IMR-90 (cell line): Measurements from ENCODE around the gene SYS1. TPM values are rescaled to one million over a fixed set of nuclear protein-coding genes. Genes with fewer than 3 reads are reported as not detected.

Experiments
- ATAC-seq: fragments of 200-7000 bp; cut with Tn5 transposase; 2 replicates; pipeline ENCODE4 v1.9.1; 2020; ENCODE audit warnings: low read depth, mild to moderate bottlenecking, moderate library complexity
- BruUV-seq: library from RNA; stranded (reverse); fragments of 400-500 nt; replicated peaks from 2 replicates; lab custom pipeline; 2021; lab: Mats Ljungman, UMichigan
- CTCF ChIA-PET: fragments of 300-600 bp; formaldehyde crosslinking; extraction: SDS; loops from one replicate; lab custom pipeline; 2021; ENCODE audit warnings: antibody characterized with exemption; lab: Yijun Ruan, JAX
- POLR2A ChIA-PET: fragments of 300-600 bp; sonication (Branson Sonifier 250); formaldehyde crosslinking; loops from one replicate; lab custom pipeline; 2022; ENCODE audit warnings: antibody characterized with exemption; ENCODE audit not compliant: unreplicated experiment; lab: Charles Lee
- DNase-seq: peaks from one replicate; pipeline ENCODE4 v3.0.0; 2013
- H2AFZ ChIP-seq: replicated peaks from 2 replicates; pipeline ENCODE3; 2013; ENCODE audit warnings: low read length, mild to moderate bottlenecking; ENCODE audit not compliant: poor library complexity
- H2AK5ac ChIP-seq: 2 replicates; pipeline ENCODE4 v1.6.1; 2013; ENCODE audit warnings: low read depth, low read length, inconsistent platforms
- H2AK9ac ChIP-seq: replicated peaks from 2 replicates; pipeline ENCODE3; 2013; ENCODE audit warnings: mild to moderate bottlenecking, low read depth, low read length, moderate library complexity; ENCODE audit not compliant: poor library complexity
- H2BK120ac ChIP-seq: 2 replicates; pipeline ENCODE4 v1.6.1; 2013; ENCODE audit warnings: low read depth, low read length, inconsistent platforms
- H2BK15ac ChIP-seq: 3 replicates; pipeline ENCODE4 v1.6.1; 2013; ENCODE audit warnings: low read depth, low read length, inconsistent platforms
- H2BK20ac ChIP-seq: 2 replicates; pipeline ENCODE4 v1.6.1; 2013; ENCODE audit warnings: low read depth, mild to moderate bottlenecking, inconsistent platforms, low read length, moderate library complexity
- H2BK5ac ChIP-seq: 2 replicates; pipeline ENCODE4 v1.6.1; 2013; ENCODE audit warnings: mild to moderate bottlenecking, low read depth, low read length, inconsistent platforms; ENCODE audit not compliant: poor library complexity, severe bottlenecking
- H3K14ac ChIP-seq: replicated peaks from 2 replicates; pipeline ENCODE4 v1.6.1; 2013; ENCODE audit warnings: low read depth, low read length, inconsistent platforms
- H3K18ac ChIP-seq: 2 replicates; pipeline ENCODE4 v1.6.1; 2013; ENCODE audit warnings: low read depth, low read length, control low read depth
- H3K23ac ChIP-seq: 2 replicates; pipeline ENCODE4 v1.6.1; 2013; ENCODE audit warnings: low read depth, low read length, inconsistent platforms
- H3K27ac ChIP-seq: 2 replicates; pipeline ENCODE4 v1.5.1; 2013; ENCODE audit warnings: mild to moderate bottlenecking, control low read depth, low read length; ENCODE audit not compliant: insufficient read depth
- H3K27me3 ChIP-seq: 2 replicates; pipeline ENCODE4 v1.6.1; 2013; ENCODE audit warnings: low read length; ENCODE audit not compliant: control insufficient read depth, insufficient read depth
- H3K36me3 ChIP-seq: 2 replicates; pipeline ENCODE4 v1.6.1; 2013; ENCODE audit warnings: low read length, mixed read lengths; ENCODE audit not compliant: control insufficient read depth, insufficient read depth
- H3K4ac ChIP-seq: 2 replicates; pipeline ENCODE4 v1.6.1; 2013; ENCODE audit warnings: low read depth, low read length, inconsistent platforms
- H3K4me1 ChIP-seq: 2 replicates; pipeline ENCODE4 v1.6.1; 2013; ENCODE audit warnings: low read length, mixed read lengths; ENCODE audit not compliant: control insufficient read depth, insufficient read depth
- H3K4me2 ChIP-seq: 2 replicates; pipeline ENCODE4 v1.6.1; 2013; ENCODE audit warnings: low read depth, mild to moderate bottlenecking, control low read depth, low read length, moderate library complexity
- H3K4me3 ChIP-seq: 2 replicates; pipeline ENCODE4 v1.5.1; 2013; ENCODE audit warnings: low read depth, mild to moderate bottlenecking, control low read depth, low read length, moderate library complexity; ENCODE audit not compliant: insufficient read depth
- H3K56ac ChIP-seq: 2 replicates; pipeline ENCODE4 v1.6.1; 2013; ENCODE audit warnings: low read length, inconsistent platforms; ENCODE audit not compliant: insufficient read depth; ENCODE audit errors: extremely low read depth
- H3K79me1 ChIP-seq, 2 experiments: 2 replicates each; pipeline ENCODE4 v1.6.1; 2013; ENCODE audit warnings: low read length in 2 of 2, inconsistent platforms in 1 of 2, low read depth in 1 of 2
- H3K9ac ChIP-seq: 2 replicates; pipeline ENCODE4 v1.6.1; 2013; ENCODE audit warnings: low read depth, low read length, control low read depth
- H3K9me1 ChIP-seq: 2 replicates; pipeline ENCODE4 v1.6.1; 2013; ENCODE audit warnings: low read length, inconsistent platforms; ENCODE audit not compliant: insufficient read depth
- H3K9me3 ChIP-seq: 2 replicates; pipeline ENCODE4 v1.6.1; 2013; ENCODE audit warnings: low read length; ENCODE audit not compliant: control insufficient read depth, insufficient read depth
- H4K20me1 ChIP-seq: 2 replicates; pipeline ENCODE4 v1.6.1; 2013; ENCODE audit warnings: low read length, inconsistent platforms; ENCODE audit not compliant: insufficient read depth
- H4K5ac ChIP-seq: 2 replicates; pipeline ENCODE4 v1.6.1; 2013; ENCODE audit warnings: mild to moderate bottlenecking, low read depth, low read length, control low read depth
- H4K8ac ChIP-seq, 2 experiments: 2 replicates each; pipeline ENCODE4 v1.6.1; 2013; ENCODE audit warnings: low read depth in 2 of 2, low read length in 2 of 2, control low read depth in 1 of 2, inconsistent platforms in 1 of 2
- H4K91ac ChIP-seq: 2 replicates; pipeline ENCODE4 v1.6.1; 2013; ENCODE audit warnings: low read depth, low read length, inconsistent platforms; ENCODE audit not compliant: insufficient read depth
- BHLHE40 ChIP-seq: fragments of 150-350 bp; IDR thresholded peaks from 2 replicates; pipeline ENCODE4 v1.6.1; 2016; ENCODE audit warnings: mild to moderate bottlenecking, low read depth, low read length
- CHD1 ChIP-seq: IDR thresholded peaks from 2 replicates; pipeline ENCODE4 v1.6.1; 2012; ENCODE audit warnings: low read depth, low read length, improper control_type of control experiment
- FOS ChIP-seq: fragments of 150-350 bp; IDR thresholded peaks from 2 replicates; pipeline ENCODE4 v1.6.1; 2016; ENCODE audit warnings: low read depth, low read length
- MAFK ChIP-seq: IDR thresholded peaks from 2 replicates; pipeline ENCODE4 v1.6.1; 2012; ENCODE audit warnings: low read depth, low read length, improper control_type of control experiment
- MAZ ChIP-seq: IDR thresholded peaks from 2 replicates; pipeline ENCODE4 v1.6.1; 2012; ENCODE audit warnings: low read depth, mild to moderate bottlenecking, low read length, improper control_type of control experiment, moderate library complexity, borderline replicate concordance
- MXI1 ChIP-seq: IDR thresholded peaks from 2 replicates; pipeline ENCODE4 v1.6.1; 2012; ENCODE audit warnings: low read depth, mild to moderate bottlenecking, low read length, moderate library complexity, borderline replicate concordance
- NFE2L2 ChIP-seq: fragments of 150-350 bp; IDR thresholded peaks from 2 replicates; pipeline ENCODE4 v1.6.1; 2016; ENCODE audit warnings: low read depth, mild to moderate bottlenecking, low read length
- POLR2A ChIP-seq: IDR thresholded peaks from 2 replicates; pipeline ENCODE4 v1.6.1; 2012; ENCODE audit warnings: mild to moderate bottlenecking, low read depth, low read length
- RAD21 ChIP-seq: IDR thresholded peaks from 2 replicates; pipeline ENCODE4 v1.6.1; 2012; ENCODE audit warnings: low read length, improper control_type of control experiment
- RCOR1 ChIP-seq: IDR thresholded peaks from 2 replicates; pipeline ENCODE4 v1.6.1; 2012; ENCODE audit warnings: mild to moderate bottlenecking, low read length, improper control_type of control experiment; ENCODE audit not compliant: insufficient replicate concordance
- RFX5 ChIP-seq: IDR thresholded peaks from 2 replicates; pipeline ENCODE4 v1.8.0; 2012; ENCODE audit warnings: low read depth, mild to moderate bottlenecking, low read length, moderate library complexity
- SMC3 ChIP-seq: fragments of 150-350 bp; IDR thresholded peaks from 2 replicates; pipeline ENCODE4 v1.6.1; 2016; ENCODE audit warnings: low read depth, mild to moderate bottlenecking, antibody characterized with exemption, low read length, moderate library complexity
- WGBS, 2 experiments: methylation state at CpG; one replicate each; pipeline versions ENCODE4 v1.1.5 to v1.1.7; 2013; ENCODE audit warnings: missing lambda C conversion rate in 2 of 2; ENCODE audit not compliant: insufficient read length in 1 of 2; ENCODE audit errors: extremely low coverage in 2 of 2; 5-methylcytosine and 5-hydroxymethylcytosine counted together
- dilution Hi-C: fragments of 300-500 bp; cut with HindIII; formaldehyde crosslinking; loops from one replicate; pipeline ENCODE4 v1.14.3; 2018; ENCODE audit warnings: low sequenced_read_pairs; ENCODE audit not compliant: unreplicated experiment
- in situ Hi-C: fragments of 300-500 bp; cut with MboI; formaldehyde crosslinking; loops from 3 replicates; pipeline ENCODE4 v1.14.3; 2019; ENCODE audit warnings: low sequenced_read_pairs, inconsistent platforms, mixed read lengths
- intact Hi-C: fragments of 100-400 bp; cut with micrococcal nuclease; formaldehyde crosslinking; loops from 2 replicates; pipeline ENCODE4 v1.10.0; 2022
- polyA plus RNA-seq, 3 experiments: library from polyadenylated mRNA; depleted of rRNA; stranded (reverse); fragments of >200 nt; gene quantifications; 2 replicates each; pipeline ENCODE4 v1.2.3, GENCODE V29; 2012; ENCODE audit warnings: low replicate concordance in 1 of 3
- total RNA-seq: library from RNA; depleted of rRNA; stranded (reverse); fragments of >200 nt; gene quantifications from 2 replicates; pipeline ENCODE4 v1.2.3, GENCODE V29; 2012
- TF ChIP-seq, protein P1 (sequence below): conservative IDR thresholded peaks from 2 replicates; pipeline ENCODE4 v1.5.1; 2012; ENCODE audit warnings: mild to moderate bottlenecking, low read depth, low read length, improper control_type of control experiment
- TF ChIP-seq, protein P2 (sequence below): fragments of 150-350 bp; IDR thresholded peaks from 2 replicates; pipeline ENCODE4 v1.6.1; 2016; ENCODE audit warnings: low read depth, mild to moderate bottlenecking, low read length, moderate library complexity, borderline replicate concordance
- TF ChIP-seq, protein P3 (sequence below): fragments of 150-350 bp; IDR thresholded peaks from 2 replicates; pipeline ENCODE4 v1.6.1; 2017; ENCODE audit warnings: mild to moderate bottlenecking, antibody characterized with exemption, low read length, low read depth

SYS1 gene
- total and polyA plus RNA-seq, 2 of the 4 experiments (the other 2 are of a cell fraction), result 12.9 to 24.6 TPM

DNA sequence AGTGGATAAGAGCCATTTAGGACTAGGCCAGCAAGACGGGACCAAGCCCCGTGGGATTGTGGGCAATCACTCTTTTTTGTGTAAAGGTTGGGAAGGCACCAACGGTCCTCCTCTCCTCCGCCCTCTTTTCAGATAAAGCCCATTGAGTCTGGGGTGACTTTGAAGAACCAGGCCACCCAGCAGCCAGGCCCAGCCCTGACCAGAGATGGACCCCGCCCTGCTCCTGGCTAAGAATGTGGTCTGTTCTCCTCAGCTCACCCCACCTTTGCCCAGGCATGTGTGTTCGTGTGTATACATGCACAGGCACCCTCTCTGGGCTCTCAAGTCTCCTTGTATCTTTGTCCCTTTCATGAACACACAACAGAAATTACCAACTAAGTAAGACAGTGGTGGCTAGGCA is 23.9 kb upstream of the SYS1 start:
- H2BK5ac ChIP-seq, result peak overlapping the region; percentile 95
- peak overlapping the region; percentile 75 for H2AK9ac ChIP-seq
- H4K8ac ChIP-seq, result peak overlapping the region; percentile 86 to 94
- H3K79me1 ChIP-seq, result peaks cover 36 to 92% of the 10 kb centered on the region in 2 experiments
- H3K27me3 ChIP-seq, result no peaks in the 10 kb centered on the region
- DNase-seq (no peak), ATAC-seq (no peak)
- peak overlapping the region; percentile 63; the same call in 2 of the 3 replicates for H2BK15ac ChIP-seq
- peaks cover 46% of the 10 kb centered on the region for H4K20me1 ChIP-seq
- peak overlapping the region; percentile 74 for H3K14ac ChIP-seq
- peak overlapping the region; percentile 89 for H2BK20ac ChIP-seq
- peaks cover 43% of the 10 kb centered on the region for H3K36me3 ChIP-seq
- peak overlapping the region; percentile 98 for H3K4ac ChIP-seq
- no peak overlapping the region for H3K4me3 ChIP-seq
- TF ChIP-seq, protein P1, sequence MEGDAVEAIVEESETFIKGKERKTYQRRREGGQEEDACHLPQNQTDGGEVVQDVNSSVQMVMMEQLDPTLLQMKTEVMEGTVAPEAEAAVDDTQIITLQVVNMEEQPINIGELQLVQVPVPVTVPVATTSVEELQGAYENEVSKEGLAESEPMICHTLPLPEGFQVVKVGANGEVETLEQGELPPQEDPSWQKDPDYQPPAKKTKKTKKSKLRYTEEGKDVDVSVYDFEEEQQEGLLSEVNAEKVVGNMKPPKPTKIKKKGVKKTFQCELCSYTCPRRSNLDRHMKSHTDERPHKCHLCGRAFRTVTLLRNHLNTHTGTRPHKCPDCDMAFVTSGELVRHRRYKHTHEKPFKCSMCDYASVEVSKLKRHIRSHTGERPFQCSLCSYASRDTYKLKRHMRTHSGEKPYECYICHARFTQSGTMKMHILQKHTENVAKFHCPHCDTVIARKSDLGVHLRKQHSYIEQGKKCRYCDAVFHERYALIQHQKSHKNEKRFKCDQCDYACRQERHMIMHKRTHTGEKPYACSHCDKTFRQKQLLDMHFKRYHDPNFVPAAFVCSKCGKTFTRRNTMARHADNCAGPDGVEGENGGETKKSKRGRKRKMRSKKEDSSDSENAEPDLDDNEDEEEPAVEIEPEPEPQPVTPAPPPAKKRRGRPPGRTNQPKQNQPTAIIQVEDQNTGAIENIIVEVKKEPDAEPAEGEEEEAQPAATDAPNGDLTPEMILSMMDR, result no peak
- TF ChIP-seq CHD1 (no peak), POLR2A (no peak), MAZ (no peak), NFE2L2 (no peak), SMC3 (no peak), MXI1 (no peak), MAFK (no peak), RAD21 (no peak), RCOR1 (no peak), RFX5 (no peak), FOS (no peak), BHLHE40 (no peak)
- TF ChIP-seq, protein P2, sequence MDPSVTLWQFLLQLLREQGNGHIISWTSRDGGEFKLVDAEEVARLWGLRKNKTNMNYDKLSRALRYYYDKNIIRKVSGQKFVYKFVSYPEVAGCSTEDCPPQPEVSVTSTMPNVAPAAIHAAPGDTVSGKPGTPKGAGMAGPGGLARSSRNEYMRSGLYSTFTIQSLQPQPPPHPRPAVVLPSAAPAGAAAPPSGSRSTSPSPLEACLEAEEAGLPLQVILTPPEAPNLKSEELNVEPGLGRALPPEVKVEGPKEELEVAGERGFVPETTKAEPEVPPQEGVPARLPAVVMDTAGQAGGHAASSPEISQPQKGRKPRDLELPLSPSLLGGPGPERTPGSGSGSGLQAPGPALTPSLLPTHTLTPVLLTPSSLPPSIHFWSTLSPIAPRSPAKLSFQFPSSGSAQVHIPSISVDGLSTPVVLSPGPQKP, result no peak
- TF ChIP-seq, protein P3, sequence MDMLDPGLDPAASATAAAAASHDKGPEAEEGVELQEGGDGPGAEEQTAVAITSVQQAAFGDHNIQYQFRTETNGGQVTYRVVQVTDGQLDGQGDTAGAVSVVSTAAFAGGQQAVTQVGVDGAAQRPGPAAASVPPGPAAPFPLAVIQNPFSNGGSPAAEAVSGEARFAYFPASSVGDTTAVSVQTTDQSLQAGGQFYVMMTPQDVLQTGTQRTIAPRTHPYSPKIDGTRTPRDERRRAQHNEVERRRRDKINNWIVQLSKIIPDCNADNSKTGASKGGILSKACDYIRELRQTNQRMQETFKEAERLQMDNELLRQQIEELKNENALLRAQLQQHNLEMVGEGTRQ, result no peak
- ChIA-PET POLR2A (no interaction called here), CTCF (no interaction called here)
- WGBS, 2 experiments, result 100% methylated on average over 1 of the region's 6 CpGs; no CpG with 5 or more reads in 1 of the 2 experiments
- peak overlapping the region; percentile 81 for H3K18ac ChIP-seq
- in situ Hi-C loops, result loop anchor here (25.0 kb wide), 1 partner anchor 573 kb away; the partner anchor contains the start of gene PLTP
- H3K4me1 ChIP-seq, result peaks cover 64% of the 10 kb centered on the region
- H3K9me3 ChIP-seq, result no peaks in the 10 kb centered on the region
- H2BK120ac ChIP-seq, result peak overlapping the region; percentile 97
- H3K56ac ChIP-seq, result no peak overlapping the region
- intact Hi-C loops, result loop anchor here (5.0 kb wide), 1 partner anchor 438 kb away; no protein-coding TSS in a partner anchor
- peak overlapping the region; percentile 47; the same call in 1 of the 2 replicates for H3K9ac ChIP-seq
- peak overlapping the region; percentile 90 for H3K23ac ChIP-seq
- H3K27ac ChIP-seq, result peak overlapping the region; percentile 97
- H4K91ac ChIP-seq, result peak overlapping the region; percentile 91
- dilution Hi-C loops, result no loop called here
- H3K9me1 ChIP-seq, result peaks cover 48% of the 10 kb centered on the region
- H4K5ac ChIP-seq, result peak overlapping the region; percentile 74
- H3K4me2 ChIP-seq, result no peak overlapping the region; the same call in 1 of the 2 replicates
- peak overlapping the region; percentile 97 for H2AK5ac ChIP-seq
- H2AFZ ChIP-seq, result peak overlapping the region; percentile 8
- no TSS peak for BruUV-seq
